ENCODE data around the gene LRRC4C.

The LRRC4C gene

GRCh38 chr11:41405812-41406211, 53.6 kb downstream of the LRRC4C start:
- no peaks in the 10 kb centered on the region for H4K20me1 ChIP-seq (ENCODE audit: insufficient read depth, low read length)
- H3K4me3 ChIP-seq (ENCODE audit: low read depth in 1 of 2, low read length in 2 of 2): no peak overlapping the region
- H2AFZ ChIP-seq (ENCODE audit: low read depth, low read length): no peak overlapping the region
- no peak for TF ChIP-seq EZH2 (IDR thresholded peaks at IDR 0.05; ENCODE audit: borderline replicate concordance, low read depth, low read length, severe bottlenecking)
- TF ChIP-seq, protein P1, sequence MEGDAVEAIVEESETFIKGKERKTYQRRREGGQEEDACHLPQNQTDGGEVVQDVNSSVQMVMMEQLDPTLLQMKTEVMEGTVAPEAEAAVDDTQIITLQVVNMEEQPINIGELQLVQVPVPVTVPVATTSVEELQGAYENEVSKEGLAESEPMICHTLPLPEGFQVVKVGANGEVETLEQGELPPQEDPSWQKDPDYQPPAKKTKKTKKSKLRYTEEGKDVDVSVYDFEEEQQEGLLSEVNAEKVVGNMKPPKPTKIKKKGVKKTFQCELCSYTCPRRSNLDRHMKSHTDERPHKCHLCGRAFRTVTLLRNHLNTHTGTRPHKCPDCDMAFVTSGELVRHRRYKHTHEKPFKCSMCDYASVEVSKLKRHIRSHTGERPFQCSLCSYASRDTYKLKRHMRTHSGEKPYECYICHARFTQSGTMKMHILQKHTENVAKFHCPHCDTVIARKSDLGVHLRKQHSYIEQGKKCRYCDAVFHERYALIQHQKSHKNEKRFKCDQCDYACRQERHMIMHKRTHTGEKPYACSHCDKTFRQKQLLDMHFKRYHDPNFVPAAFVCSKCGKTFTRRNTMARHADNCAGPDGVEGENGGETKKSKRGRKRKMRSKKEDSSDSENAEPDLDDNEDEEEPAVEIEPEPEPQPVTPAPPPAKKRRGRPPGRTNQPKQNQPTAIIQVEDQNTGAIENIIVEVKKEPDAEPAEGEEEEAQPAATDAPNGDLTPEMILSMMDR (IDR thresholded peaks at IDR 0.05; ENCODE audit: borderline replicate concordance, extremely low read depth, low read length, poor library complexity, severe bottlenecking): no peak
- DNase-seq (no peak), ATAC-seq (ENCODE audit: insufficient read depth, low read depth) (no peak)
- H3K27ac ChIP-seq (ENCODE audit: low read length): no peak overlapping the region
- H3K4me1 ChIP-seq (ENCODE audit: insufficient read depth, low read length): no peaks in the 10 kb centered on the region
- no peaks in the 10 kb centered on the region for H3K36me3 ChIP-seq (ENCODE audit: insufficient read depth, low read length)
- H3K9me3 ChIP-seq (ENCODE audit: insufficient read depth, low read length, severe bottlenecking): no peaks in the 10 kb centered on the region
- H3K79me2 ChIP-seq (ENCODE audit: insufficient read depth, low read length): no peaks in the 10 kb centered on the region
- H3K9ac ChIP-seq (ENCODE audit: low read depth, low read length): no peak overlapping the region
- no peaks in the 10 kb centered on the region for H3K27me3 ChIP-seq (ENCODE audit: insufficient read depth, low read length, poor library complexity)
- no peak overlapping the region for H3K4me2 ChIP-seq (ENCODE audit: insufficient read depth, low read length)

- DNase-seq: no peak
- Histone ChIP-seq H3K27ac (ENCODE audit: low read length) (no peak overlapping the region), H3K36me3 (ENCODE audit: insufficient read depth, low read length) (no peaks in the 10 kb centered on the region), H3K4me2 (ENCODE audit: insufficient read depth, low read length) (no peak overlapping the region), H3K4me1 (ENCODE audit: insufficient read depth, low read length) (no peaks in the 10 kb centered on the region), H3K9ac (ENCODE audit: low read depth, low read length) (no peak overlapping the region), H3K79me2 (ENCODE audit: insufficient read depth, low read length) (no peaks in the 10 kb centered on the region), H2AFZ (ENCODE audit: low read depth, low read length) (no peak overlapping the region), H3K27me3 (ENCODE audit: insufficient read depth, low read length, poor library complexity) (no peaks in the 10 kb centered on the region), H3K4me3 (ENCODE audit: low read depth in 1 of 2, low read length in 2 of 2) (no peak overlapping the region), H4K20me1 (ENCODE audit: insufficient read depth, low read length) (no peaks in the 10 kb centered on the region), H3K9me3 (ENCODE audit: insufficient read depth, low read length, severe bottlenecking) (no peaks in the 10 kb centered on the region)
- ATAC-seq (ENCODE audit: insufficient read depth, low read depth): no peak
- TF ChIP-seq EZH2 (IDR thresholded peaks at IDR 0.05; ENCODE audit: borderline replicate concordance, low read depth, low read length, severe bottlenecking): no peak
- TF ChIP-seq, protein P1 (IDR thresholded peaks at IDR 0.05; ENCODE audit: borderline replicate concordance, extremely low read depth, low read length, poor library complexity, severe bottlenecking): no peak
Measured at GRCh38 chr11:41404109-41404508, 55.3 kb downstream of the LRRC4C start.

- Histone ChIP-seq H3K4me3 (ENCODE audit: low read depth in 1 of 2, low read length in 2 of 2) (no peak overlapping the region), H3K79me2 (ENCODE audit: insufficient read depth, low read length) (no peaks in the 10 kb centered on the region), H4K20me1 (ENCODE audit: insufficient read depth, low read length) (no peaks in the 10 kb centered on the region), H3K27ac (ENCODE audit: low read length) (no peak overlapping the region), H3K4me2 (ENCODE audit: insufficient read depth, low read length) (no peak overlapping the region), H3K9me3 (ENCODE audit: insufficient read depth, low read length, severe bottlenecking) (no peaks in the 10 kb centered on the region), H3K27me3 (ENCODE audit: insufficient read depth, low read length, poor library complexity) (no peaks in the 10 kb centered on the region), H3K36me3 (ENCODE audit: insufficient read depth, low read length) (no peaks in the 10 kb centered on the region), H3K4me1 (ENCODE audit: insufficient read depth, low read length) (no peaks in the 10 kb centered on the region), H3K9ac (ENCODE audit: low read depth, low read length) (no peak overlapping the region), H2AFZ (ENCODE audit: low read depth, low read length) (no peak overlapping the region)
- ATAC-seq (ENCODE audit: insufficient read depth, low read depth) (no peak), DNase-seq (no peak)
- no peak for TF ChIP-seq EZH2 (IDR thresholded peaks at IDR 0.05; ENCODE audit: borderline replicate concordance, low read depth, low read length, severe bottlenecking)
- TF ChIP-seq, protein P1 (IDR thresholded peaks at IDR 0.05; ENCODE audit: borderline replicate concordance, extremely low read depth, low read length, poor library complexity, severe bottlenecking): no peak
Measured at GRCh38 chr11:41403458-41403857, 56.0 kb downstream of the LRRC4C start.
